ENCODE data around the gene CLDN19. TPM values are rescaled to one million over a fixed set of nuclear protein-coding genes. Genes with fewer than 3 reads are reported as not detected.

The CLDN19 gene
- total and polyA plus RNA-seq, 8 donors: 0.04 TPM; not detected in 7

DNA sequence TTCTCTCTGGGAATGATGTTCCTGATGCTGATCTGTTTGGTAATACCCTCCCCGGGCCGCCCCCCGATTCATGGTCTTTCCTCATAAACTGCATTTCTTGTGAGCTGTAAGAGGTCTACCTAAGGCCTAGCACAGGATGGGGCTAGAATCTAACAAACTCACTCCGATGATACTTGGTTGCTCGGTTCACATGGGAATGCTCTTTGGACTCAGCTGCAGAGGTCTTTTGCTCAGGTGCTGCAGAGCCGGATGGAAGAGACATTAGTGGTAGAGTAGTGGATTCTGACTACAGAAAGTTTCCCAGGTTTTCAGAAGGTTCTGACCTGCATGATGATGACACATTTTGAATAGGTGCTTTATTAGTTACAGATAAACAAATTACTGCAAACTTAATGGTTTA is 36.5 kb upstream of the CLDN19 start:
- intact Hi-C loops (cut with DNase I): no loop called here
- 97% methylated on average over 6 of the region's 6 CpGs for WGBS, 2 donors

DNA sequence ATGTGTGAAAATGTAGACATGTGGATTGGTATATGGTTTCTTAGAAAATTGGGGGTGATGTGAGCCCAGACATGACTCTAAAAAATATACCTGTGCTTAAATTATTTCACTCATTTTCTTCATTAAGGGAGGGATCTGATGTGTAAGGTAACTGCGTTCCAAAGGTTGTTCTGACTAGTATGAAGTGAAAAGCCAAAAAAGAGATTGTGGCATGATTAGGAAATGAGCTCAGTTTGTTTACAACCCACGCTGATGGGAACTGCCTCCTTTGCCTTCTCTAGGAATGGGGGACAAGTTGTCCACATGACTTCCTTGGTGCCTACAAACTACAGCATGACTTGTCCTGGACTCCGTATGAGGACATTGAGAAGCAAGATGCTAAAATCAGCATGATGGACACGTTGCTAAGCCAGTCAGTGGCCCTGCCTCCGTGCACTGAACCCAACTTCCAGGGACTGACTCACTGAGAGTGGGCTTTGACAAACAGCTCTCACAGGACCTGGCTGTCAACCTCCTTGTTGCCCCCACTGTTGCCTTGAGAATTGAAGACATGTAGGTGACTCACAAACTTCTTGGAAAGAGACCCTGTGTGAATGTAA is 35.0 kb upstream of the CLDN19 start:
- H3K9me3 ChIP-seq: no peaks in the 10 kb centered on the region
- DNase-seq (no peak), FAIRE-seq (no peak), ATAC-seq (no peak)
- H3K27ac ChIP-seq: no peak overlapping the region
- no peaks in the 10 kb centered on the region for H3K4me1 ChIP-seq
- intact Hi-C loops (cut with DNase I): no loop called here
- H3K27me3 ChIP-seq: no peaks in the 10 kb centered on the region
- WGBS, 2 donors: 84 to 89% methylated on average over 5 of the region's 5 CpGs
- TF ChIP-seq, protein P1, sequence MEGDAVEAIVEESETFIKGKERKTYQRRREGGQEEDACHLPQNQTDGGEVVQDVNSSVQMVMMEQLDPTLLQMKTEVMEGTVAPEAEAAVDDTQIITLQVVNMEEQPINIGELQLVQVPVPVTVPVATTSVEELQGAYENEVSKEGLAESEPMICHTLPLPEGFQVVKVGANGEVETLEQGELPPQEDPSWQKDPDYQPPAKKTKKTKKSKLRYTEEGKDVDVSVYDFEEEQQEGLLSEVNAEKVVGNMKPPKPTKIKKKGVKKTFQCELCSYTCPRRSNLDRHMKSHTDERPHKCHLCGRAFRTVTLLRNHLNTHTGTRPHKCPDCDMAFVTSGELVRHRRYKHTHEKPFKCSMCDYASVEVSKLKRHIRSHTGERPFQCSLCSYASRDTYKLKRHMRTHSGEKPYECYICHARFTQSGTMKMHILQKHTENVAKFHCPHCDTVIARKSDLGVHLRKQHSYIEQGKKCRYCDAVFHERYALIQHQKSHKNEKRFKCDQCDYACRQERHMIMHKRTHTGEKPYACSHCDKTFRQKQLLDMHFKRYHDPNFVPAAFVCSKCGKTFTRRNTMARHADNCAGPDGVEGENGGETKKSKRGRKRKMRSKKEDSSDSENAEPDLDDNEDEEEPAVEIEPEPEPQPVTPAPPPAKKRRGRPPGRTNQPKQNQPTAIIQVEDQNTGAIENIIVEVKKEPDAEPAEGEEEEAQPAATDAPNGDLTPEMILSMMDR (IDR thresholded peaks at IDR 0.05): no peak
- H3K36me3 ChIP-seq: peaks cover 0 to 40% (median 7%) of the 10 kb centered on the region in 3 donors
- no peak overlapping the region for H3K4me3 ChIP-seq

More for the DNA sequence above, 36.5 kb upstream of the CLDN19 start:
- DNase-seq: no peak
- H3K27ac ChIP-seq: no peak overlapping the region
- H3K36me3 ChIP-seq: peaks cover 0 to 40% (median 7%) of the 10 kb centered on the region in 3 donors
- no peak overlapping the region for H3K4me3 ChIP-seq
- TF ChIP-seq, protein P1 (IDR thresholded peaks at IDR 0.05): no peak
- H3K27me3 ChIP-seq: no peaks in the 10 kb centered on the region
- no peak for FAIRE-seq
- no peaks in the 10 kb centered on the region for H3K4me1 ChIP-seq
- H3K9me3 ChIP-seq: no peaks in the 10 kb centered on the region
- no peak for ATAC-seq

DNA sequence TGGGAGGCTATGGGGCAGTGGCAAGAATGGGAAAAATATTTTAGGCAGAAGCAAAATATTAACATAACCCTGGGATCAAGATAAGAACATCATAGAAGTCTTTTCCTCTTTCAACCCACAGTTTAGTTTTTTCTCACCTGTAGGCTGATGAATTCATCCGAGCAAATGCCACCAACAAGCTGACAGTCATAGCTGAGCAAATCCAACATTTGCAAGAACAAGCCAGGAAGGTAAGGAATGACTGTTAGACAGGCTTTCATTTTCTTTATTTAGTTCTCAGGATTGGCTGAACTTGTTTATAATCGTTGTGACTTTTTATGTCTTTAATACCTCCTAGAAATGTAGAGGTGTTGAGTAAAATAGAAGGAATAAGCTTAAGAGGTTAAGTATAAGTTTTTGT is 33.4 kb upstream of the CLDN19 start:
- TF ChIP-seq, protein P1 (IDR thresholded peaks at IDR 0.05): no peak
- 50 to 69% methylated on average over 2 of the region's 2 CpGs for WGBS, 2 donors
- FAIRE-seq: no peak
- no peak for DNase-seq
- H3K4me1 ChIP-seq: peaks cover 0 to 3% (median 0%) of the 10 kb centered on the region in 3 donors
- no peaks in the 10 kb centered on the region for H3K27me3 ChIP-seq
- H3K36me3 ChIP-seq: peaks cover 0 to 40% (median 7%) of the 10 kb centered on the region in 3 donors
- H3K27ac ChIP-seq: no peak overlapping the region
- no peak for ATAC-seq
- H3K9me3 ChIP-seq: no peaks in the 10 kb centered on the region
- intact Hi-C loops (cut with DNase I): no loop called here
- H3K4me3 ChIP-seq: no peak overlapping the region

DNA sequence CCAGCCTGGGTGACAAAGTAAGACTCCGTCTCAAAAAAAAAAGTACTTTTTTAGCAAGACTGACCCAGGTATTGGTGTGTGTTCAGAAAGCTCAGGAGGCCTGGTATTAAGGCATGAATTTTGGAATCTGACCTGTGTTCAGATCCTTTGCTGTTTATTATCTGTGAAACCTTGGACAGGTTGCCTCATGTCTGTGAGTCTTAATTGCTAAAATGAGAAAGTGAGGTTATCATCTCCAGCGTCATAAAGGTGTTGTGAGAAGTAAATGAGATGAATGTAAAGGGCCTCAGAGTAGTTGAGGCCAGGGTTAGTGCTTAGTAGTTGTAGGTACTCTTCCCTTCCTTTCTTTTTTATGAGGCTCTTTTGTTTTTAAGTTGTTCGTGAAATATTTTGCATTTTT is 29.8 kb upstream of the CLDN19 start:
- H3K27me3 ChIP-seq: no peaks in the 10 kb centered on the region
- peaks cover 0 to 18% (median 11%) of the 10 kb centered on the region in 3 donors for H3K4me1 ChIP-seq
- intact Hi-C loops (cut with DNase I): no loop called here
- TF ChIP-seq, protein P1 (IDR thresholded peaks at IDR 0.05): no peak
- 92 to 95% methylated on average over 3 of the region's 3 CpGs for WGBS, 2 donors
- H3K4me3 ChIP-seq: no peak overlapping the region
- no peak overlapping the region for H3K27ac ChIP-seq
- FAIRE-seq: no peak
- no peaks in the 10 kb centered on the region for H3K9me3 ChIP-seq
- no peak for DNase-seq
- peaks cover 0 to 10% (median 3%) of the 10 kb centered on the region in 3 donors for H3K36me3 ChIP-seq
- no peak for ATAC-seq

DNA sequence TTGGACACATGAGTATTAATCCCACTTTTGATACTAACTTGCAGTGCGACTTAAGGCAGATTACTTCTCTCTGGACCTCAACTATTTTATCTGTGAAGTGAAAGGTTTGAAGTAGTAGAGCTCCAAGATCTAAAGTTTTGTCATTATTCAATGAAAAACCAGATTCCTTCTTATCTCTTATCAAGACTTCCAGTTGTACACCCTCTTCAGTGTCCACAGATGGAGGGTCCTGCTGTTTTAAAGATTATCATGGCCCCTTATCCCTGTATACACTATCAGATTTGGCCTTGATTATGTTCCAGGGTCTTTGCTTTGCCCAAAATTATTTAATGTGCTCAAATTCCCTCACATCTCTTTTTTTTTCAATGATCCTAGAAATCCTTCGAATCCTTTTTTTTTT is 28.1 kb upstream of the CLDN19 start:
- 75 to 80% methylated on average over 2 of the region's 2 CpGs for WGBS, 2 donors
- H3K27me3 ChIP-seq: no peaks in the 10 kb centered on the region
- FAIRE-seq (no peak), ATAC-seq (no peak), DNase-seq (no peak)
- no peaks in the 10 kb centered on the region for H3K36me3 ChIP-seq
- peaks cover 0 to 19% (median 11%) of the 10 kb centered on the region in 3 donors for H3K4me1 ChIP-seq
- no peak overlapping the region for H3K27ac ChIP-seq
- H3K4me3 ChIP-seq: peak overlapping the region in 2 of 4 donors; percentile 96 to 98
- intact Hi-C loops (cut with DNase I): no loop called here
- TF ChIP-seq, protein P1 (IDR thresholded peaks at IDR 0.05): no peak
- no peaks in the 10 kb centered on the region for H3K9me3 ChIP-seq

All from pancreas (tissue), 10 donors.